Measurements from ENCODE around the gene B4GALT5.
A peak's percentile ranks its signal among the peaks of the same experiment; 100 is the strongest.
"Not testable (repeated sequence)": the region's sequence is repeated elsewhere in the genome, so short reads cannot be mapped to it uniquely, and the experiment has no call there.

B4GALT5 gene

DNA sequence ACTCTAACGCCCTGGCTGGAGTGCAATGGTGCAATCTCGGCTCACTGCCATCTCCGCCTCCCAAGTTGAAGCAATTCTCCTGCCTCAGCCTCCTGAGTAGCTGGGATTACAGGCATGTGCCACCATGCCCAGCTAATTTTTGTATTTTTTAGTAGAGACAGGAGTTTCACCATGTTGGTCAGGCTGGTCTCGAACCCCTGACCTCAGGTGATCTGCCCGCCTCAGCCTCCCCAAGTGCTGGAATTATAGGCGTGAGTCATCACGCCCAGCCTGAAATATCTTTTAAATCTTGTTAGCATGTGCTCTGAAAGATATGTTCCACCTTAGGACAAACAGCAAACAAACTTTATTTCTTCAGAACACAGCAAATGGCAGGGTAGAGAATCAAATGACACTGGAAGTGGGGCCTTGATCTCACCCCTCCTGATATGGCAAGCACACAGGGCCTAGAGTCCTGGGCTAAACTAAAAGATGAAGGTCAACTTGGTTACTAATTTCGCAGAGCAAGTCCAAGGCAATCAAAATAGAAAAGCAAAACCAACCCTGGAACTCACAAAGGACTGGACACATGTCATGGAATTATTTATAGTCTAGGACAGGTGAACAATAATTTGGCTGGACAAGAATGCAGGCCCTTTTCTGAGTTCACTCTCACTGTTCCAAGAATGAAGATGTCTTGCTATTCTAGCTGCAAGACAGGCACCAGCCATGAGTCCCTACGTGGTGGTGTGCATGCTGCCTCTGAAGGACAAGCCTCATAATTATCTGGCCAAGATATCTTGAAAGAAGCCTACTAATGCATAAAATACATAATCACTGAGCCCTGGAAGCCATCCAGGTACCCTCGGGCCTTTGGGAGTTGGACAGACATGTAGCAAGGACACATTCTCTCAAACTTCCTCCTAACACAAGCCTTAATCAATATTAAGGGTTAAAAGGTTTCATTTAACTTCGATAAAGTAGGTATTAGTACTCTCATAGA, 35.6 kb downstream of the B4GALT5 start:
- DNase-seq: peak; percentile 42

DNA sequence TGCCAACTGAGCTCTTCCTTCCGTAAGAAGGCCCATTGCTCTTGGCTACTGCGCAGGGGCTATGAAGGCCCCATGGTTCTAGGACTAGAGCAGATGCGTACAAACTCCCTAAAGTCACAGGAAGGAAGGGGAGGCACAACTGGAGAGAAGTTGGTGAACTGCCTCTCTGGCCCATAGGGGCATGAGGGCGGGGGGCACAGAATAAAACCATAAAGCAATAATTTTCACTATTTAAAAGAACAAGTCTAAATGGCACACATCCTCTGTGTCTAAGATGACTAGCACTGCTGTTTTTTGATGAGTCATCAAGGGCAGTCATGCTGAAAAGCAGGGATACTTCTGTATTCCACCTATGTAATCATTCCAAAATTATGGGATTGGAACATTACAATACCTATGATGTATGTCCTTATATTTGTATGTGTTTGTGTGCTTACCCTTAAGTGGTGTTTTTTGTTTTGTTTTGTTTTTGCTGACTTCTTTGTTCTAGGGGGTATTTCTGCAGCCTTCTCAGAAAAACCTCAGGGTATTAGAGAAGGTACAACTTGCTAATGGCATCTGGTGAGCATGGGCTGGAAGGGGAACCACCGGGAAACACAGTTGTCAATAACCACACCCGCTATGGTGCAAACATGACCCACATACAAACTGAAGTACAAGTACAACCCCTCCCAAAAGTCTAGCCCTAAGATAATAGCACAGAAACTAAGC, 36.9 kb downstream of the B4GALT5 start:
- DNase-seq: peak; percentile 69

DNA sequence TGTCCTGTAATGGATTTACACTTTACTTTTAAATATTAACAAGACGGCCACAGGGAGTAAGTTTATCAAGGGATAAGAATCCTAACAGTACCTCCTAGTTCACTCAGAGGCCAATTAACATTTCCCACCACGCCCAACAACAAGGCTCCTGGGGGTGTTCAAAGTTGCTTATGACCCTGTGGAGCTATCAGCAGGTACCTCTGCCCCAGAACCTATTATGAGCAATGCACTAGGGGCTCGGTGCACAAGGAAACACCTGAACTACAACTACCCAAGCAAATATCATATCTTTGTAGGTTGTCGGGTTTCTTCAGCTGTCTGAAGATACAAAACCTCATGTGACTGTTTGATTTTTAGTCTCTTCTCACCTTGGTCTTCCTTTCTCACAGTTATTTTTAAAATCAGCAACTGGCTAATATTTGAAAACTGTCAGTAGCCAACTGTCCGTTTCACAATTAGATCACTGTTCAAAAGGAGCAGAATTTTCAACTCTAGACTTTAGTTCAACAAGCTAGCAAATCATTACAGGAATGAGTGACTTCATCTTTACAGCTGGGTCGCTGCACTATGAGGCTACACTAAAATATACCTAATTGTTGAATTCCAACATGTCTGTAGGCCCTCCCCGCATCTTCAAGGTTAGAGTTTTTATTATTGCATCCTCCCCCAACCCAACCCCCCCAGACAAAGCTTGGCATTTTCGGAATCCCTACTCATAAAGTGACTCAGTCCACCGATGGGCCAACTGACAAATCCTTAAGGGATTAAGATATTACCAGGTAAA, 38.1 kb downstream of the B4GALT5 start:
- DNase-seq: no peak

DNA sequence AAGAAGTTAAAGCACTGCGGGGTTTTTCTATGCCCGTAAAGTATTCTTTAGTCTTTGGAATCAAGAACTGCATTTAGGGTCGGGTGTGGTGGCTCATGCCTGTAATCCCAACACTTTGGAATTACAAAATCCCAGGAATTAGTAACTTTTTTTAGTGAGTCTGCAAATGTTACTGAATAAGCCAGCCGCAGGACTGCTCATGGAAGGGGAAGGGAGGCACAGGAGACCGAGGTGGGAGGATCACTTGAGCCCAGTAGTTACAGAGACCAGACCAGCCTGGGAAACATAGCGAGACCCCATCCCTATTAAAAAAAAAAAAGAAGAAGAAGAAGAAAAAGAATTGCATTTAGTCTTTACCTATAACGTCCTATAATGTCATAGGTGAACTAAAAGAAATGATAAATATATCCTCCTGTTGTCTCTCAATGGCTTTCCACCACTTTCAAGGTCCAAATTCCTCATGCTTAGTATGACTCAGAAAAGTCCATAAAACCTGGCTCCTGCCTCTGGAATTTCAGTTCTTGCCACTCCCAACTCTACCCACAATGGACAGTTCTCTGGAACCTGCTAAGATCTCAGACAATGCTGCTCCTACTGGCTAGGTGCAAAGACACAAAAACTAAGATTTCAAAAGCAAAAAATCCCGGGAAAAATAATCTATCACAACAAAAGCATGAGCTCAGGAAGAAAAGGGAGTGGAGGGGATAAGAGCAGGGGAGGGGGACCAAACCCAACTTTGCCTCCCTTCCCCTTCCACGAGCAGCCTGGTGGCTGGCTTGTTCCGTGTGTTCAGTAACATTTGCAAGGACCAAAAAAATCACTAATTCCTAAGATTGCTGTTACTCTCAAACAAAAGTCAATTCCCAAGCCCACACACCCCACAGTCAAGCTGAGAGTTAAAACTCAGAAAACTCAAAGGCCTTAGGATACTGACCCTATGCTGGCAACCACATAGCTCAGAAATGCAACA, 39.0 kb downstream of the B4GALT5 start:
- DNase-seq: no peak

DNA sequence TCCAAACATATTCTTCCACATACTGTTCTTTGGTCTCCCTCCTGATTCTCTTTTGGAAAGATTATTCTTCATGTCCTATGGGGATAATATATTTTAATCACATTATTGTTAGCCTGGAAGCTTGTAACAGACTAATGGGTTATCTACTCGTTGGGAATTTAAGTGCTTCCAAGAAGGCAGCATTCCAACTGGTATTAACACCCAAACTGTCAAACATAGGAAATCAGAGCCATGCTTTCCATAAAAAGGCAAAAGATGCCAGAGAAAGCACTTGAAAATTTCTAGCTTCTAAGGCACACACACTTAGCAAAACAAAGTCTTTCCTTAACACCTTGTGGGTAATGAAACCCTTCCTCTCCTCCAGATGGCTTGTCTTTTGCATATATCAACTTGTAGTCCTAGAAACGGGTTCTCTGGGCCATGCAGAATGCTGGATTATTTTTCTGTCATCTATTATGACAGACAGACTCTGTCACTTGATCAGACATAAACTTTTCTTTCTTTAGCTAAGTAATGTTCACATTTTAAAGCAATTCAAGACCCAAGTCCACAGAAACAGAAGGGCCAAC, 41.5 kb downstream of the B4GALT5 start:
- no peak for DNase-seq

DNA sequence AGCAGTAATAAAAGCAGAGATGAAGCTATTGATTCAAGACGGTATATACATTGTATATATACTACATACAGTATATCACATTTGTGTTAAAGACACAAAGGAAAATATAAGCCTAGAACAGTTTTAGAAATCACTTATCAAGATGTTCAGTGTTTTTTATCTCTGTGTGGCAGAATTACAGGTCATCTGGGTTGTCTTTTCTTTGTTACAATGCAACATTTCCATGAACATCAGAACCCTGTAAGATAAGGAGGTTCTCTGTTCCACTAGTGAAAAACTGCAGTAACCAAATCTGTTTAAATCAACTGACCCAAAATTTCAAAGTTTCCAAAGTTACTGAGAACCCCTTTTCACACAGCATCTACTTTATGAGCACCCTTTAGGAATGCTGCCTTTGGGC, 42.2 kb downstream of the B4GALT5 start:
- peak; percentile 63 for DNase-seq

DNA sequence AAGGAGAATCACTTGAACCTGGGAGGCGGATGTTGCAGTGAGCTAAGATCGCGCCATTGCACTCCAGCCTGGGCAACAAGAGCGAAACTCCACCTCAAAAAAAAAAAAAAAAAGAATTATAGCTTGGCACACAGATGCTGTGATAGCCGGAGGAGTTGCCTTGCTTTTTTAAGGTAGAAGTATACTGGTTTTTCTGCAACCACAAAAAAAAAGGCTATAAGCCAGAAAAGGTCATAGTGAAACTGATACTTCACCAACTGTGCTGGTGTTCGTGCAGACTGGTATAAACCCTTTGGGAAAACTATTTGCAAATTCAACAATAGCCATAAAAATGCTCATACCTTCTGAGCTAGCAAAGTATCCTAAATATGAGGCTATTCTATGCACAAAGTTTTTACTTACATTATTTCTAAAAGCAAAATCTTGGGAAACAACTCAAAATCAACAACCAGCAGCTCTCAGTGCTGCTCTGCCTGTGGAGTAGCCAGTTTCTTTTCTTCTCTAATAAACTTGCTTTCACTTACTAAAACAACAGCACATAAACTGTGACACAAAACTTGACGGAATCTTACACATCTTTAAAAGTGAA, 44.0 kb downstream of the B4GALT5 start:
- DNase-seq: no peak

DNA sequence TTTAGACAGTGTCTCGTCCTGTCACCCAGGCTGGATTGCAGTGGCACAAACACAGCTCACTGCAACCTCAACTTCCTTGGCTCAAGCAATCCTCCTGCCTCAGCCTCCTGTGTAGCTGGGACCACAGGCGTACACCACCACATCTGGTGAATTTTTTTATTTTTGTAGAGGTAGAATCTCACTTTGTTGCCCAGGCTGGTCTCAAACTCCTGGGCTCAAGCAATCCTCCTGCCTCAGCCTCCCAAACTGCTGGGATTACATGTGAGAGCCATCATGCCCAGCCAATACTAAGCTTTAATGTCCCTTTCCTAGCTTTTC, 44.8 kb downstream of the B4GALT5 start:
- not testable (repeated sequence) for DNase-seq

DNA sequence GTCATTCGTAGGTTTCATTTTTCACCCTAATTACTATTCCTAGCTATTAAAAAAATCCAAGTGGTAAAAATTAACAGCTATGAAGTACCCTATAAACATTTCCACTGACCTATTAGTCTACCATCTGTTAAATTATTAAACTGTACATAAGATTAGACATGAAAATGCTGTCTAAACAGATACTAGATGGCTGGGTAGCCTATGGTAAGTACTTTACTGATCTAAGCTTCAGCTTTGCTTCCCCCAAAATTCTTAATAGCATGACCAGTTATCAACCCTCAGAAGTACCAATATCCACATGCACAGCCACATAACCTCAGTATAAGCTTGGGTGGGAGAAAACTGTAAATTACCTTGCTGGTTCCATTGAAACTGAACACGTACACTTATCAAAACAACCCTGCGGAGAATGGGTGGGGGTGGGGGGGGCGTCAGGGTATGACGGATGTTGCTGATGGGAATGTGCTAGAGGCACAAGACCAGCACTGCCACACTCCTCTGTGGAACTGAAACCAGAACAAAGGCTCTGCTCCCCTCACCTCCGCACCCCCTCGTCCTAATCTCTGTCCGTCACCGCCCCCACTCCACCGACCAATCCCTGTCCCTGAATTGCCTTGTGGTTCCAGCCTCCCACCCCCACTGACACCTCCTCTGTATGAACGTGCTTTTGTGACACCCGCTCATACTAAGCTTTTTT, 45.3 kb downstream of the B4GALT5 start:
- DNase-seq: peak; percentile 85

DNA sequence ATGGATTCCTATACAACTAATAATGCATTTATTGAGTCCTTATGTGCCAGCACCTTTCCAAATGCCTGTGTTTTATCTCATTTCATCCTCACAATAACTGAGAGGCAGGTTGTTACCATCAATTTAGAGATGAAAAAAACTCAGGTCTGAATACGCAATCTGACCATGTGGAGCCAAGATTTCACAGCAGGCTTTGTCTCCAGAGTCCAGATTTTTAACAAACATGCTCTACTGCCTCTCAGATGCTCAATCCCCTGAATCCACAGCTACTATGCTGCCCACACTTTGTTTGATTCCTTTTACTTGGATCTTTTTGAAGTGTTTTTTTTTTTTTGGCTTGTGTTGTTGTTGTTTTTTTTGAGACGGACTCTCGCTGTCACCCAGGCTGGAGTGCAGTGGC, 46.8 kb downstream of the B4GALT5 start:
- DNase-seq: no peak

DNA sequence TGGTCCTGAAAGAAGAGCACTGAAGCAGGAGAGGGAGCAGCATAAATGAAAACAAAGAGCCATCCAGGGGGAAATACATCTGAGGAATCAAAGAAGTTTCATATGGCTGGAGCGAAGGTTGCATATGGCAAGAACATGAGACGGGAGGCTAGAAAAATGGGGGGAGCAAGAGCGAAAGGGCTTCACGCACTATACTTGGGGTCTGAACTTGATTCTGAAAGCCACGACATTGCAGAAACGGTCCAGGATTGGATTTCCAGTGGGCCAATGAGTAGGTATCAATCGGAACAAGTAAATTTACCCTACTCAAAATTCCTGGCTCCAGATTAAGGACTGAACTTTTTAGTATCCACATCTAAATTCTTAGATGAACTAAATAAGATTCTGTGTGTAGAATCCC, 47.9 kb downstream of the B4GALT5 start:
- DNase-seq: no peak

DNA sequence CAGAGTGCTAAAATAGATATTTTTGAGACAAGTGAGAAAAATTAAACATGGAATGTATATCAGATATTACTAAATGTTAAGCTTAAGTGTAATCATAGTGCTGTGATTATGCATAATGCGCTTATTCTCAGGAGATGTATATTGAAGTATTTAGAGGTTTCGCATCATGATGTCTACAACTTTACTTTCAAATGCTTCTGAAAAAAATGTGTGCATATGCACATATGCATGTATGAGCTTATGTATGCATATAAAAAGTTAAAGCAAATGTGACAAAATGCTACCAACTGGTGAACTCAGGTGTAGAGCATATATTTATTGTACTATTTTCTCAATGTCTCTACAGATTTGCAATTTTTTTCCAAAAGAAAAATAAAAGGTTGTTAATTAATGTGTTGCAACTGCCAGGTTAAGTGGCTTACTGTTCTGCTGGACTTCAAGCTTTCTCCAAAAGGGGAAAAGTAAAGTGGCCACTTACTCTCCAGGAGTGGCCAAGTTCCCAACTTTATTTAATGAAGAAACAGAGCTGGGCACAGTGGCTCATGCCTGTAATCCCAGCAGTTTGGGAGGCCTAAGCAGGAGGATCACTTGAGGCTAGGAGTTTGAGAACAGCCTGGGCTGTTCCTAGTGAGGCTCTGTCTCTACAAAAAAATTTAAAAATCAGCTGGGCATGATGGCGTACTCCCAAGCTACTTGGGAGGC, 48.9 kb downstream of the B4GALT5 start:
- no peak for DNase-seq

DNA sequence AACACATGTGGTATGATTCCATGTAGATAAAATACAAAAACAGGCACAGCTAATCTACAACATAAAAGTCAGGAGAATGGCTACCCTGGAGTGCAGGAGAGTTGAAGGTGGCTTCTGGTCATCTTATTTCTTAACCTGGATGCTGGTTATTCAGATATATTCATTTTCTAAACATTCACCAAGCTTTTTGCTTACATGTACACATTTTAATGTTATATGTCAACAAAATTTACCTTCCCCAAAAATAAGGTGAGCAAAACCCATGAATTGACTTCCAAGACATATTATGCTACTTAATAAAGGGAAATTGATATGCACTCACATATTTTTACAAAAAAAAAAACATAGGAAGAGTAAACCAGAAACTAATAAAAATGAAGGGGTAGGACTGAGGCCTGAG, 50.6 kb downstream of the B4GALT5 start:
- no peak for DNase-seq

DNA sequence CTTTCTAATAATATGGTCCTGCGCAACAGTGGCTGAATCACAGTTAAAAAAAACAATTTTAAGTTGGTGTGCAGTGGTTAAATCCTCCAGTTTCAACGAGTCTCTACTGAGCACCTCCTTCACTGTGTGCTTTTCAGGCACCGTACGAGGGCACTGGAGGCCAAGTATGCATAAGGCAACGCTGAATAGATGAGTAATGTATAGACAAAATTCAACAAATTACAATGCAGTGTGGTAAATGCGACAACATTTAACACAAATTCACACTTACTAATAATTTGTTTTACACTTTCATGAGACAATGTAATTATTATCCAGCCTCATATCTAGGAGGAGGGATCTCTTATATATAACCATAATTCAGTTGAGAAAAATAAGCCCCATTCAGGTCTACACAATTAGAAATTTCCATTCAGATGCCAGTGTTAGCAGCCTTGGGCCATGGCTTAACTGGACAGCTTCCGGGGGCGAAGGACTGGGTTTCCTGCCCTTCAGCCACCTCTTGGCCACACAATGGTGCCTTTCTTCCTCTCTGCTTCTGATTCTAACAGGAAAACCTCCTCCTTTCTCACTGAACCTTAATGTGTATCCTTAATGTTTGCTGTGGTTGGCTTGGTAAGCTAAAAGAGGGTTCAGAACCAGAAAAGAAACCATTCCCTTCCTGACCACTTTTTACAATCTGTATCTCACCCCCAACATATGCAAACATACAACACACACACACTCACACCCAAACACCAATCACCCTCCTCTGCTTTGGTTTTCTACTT, 51.9 kb downstream of the B4GALT5 start:
- DNase-seq: no peak

DNA sequence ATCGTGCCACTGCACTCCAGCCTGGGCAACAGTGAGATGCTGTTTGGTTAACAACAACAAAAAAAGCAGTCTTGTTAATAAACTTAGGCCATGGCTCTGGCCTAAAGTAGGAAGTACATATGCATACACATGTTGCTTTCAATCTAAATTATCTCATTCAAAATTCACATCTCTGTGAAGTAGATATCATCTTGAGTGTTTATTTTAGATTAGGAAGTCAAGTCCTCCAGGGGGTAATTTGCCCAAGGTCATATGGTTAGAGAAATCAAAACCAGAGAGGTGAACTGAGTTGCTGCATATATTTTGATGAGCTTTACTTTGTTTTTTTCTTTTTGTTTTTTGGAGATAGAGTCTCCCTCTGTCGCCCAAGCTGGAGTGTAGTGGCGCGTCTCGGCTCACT, 52.8 kb downstream of the B4GALT5 start:
- DNase-seq: no peak

DNA sequence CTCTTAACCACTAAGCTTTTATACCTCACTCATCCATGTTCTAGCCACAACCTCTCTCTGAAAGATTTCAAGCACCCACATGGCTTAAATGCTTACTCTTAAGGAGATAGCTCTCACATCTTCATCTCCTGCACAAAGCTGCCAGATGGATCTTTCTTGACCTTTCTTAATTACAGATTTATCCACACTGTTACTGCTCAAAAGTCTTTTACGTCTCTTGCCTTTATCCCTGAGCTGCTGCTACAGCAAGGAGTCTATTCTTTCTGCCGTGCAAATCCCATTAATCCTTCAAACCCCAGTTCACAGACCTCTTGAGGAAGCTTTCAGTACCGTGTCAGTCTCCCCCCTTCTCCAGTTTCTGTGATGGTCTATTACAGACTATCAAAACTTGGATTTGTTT, 54.6 kb downstream of the B4GALT5 start:
- DNase-seq: no peak

DNA sequence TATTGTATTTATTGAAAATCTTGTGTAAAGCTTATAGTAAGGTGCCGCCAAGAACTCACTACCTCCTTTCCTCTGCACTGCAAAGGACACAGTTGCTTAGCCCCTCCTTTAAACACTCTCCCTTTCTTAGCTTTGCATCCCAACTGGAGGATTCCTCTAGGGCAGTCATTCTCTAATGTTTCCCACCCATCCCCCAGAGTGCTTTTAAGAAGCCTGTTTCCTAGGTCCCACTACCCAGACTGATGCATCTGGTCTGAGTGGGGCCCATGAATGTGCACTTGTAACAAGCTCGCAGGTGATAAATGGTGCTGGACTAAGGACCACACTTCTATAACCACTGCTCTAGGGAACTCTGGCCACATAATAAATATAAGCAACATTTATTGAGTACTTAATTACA, 55.2 kb downstream of the B4GALT5 start:
- DNase-seq: no peak

DNA sequence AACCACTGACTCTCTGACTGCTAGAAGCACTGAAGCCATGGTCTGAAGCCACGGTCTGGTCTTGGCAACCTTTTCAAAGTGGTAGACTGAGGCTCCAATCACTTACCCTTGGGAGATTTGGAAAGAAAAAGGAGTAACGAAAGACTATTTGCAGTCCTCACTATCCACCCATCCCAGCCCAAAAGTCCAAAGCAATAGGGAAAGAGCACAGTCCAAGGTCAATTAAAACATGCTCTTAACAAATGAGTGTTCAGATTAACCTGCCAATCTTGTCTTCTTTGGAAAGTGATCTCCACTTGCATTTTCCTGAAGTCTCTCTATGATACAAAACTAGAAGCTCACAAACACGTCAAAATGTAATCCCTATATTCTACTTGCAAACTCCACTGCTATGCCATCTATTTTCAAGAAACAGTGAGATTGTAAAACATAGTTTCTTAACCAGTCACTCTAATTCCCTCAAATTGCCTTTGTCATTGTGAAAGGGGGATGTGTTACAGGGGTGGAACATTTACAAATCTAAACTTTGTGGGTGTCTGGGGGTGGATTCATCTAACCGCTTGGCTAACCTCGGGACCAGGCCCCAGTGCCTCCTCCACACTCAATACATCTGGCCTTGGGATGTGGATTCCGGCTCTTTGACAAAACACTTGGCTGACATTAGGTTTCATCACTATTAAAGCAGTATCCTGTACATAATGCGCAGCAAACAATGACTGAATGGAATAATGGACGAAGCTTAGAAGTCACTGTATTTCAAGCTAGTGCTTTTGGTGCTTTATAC, 56.4 kb downstream of the B4GALT5 start:
- DNase-seq: no peak

DNA sequence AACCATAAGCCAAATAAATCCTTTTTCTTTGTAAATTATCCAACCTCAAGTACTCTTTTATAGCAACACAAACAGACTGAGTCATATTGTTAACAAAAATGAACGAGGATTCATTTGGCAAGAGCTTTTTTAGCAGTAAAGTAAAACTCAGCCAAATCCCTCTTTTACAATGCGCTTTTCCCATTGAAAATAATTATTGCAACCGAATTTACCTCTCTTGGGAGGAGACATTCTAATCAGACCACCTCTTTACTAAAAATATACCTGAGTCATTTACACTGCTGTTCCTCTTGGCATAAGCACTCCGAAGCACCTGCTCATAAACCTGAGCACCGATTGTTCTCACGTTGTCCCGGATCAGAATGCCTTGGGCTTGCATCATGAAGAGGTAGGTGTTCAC, 57.4 kb downstream of the B4GALT5 start:
- DNase-seq: no peak

Measured in hematopoietic multipotent progenitor cell treated with erythropoietin and hydrocortisone succinate and interleukin-3 and kit ligand, for 8 days (in vitro differentiated cells).